BLaER1 (cell line): ENCODE results near the gene GLYATL1B.
"Not testable (repeated sequence)": the region's sequence is repeated elsewhere in the genome, so short reads cannot be mapped to it uniquely, and the experiment has no call there.

Source experiments
- H3K27ac ChIP-seq: shearing (Covaris generic); formaldehyde crosslinking; 2 replicates; pipeline ENCODE4 v1.8.1; 2022
- H3K27me3 ChIP-seq: shearing (Covaris generic); formaldehyde crosslinking; 2 replicates; pipeline ENCODE4 v1.8.1; 2022
- H3K36me3 ChIP-seq: shearing (Covaris generic); formaldehyde crosslinking; 2 replicates; pipeline ENCODE4 v1.8.1; 2022
- H3K4me1 ChIP-seq: shearing (Covaris generic); formaldehyde crosslinking; 2 replicates; pipeline ENCODE4 v1.8.1; 2022
- H3K4me2 ChIP-seq: shearing (Covaris generic); formaldehyde crosslinking; 2 replicates; pipeline ENCODE4 v1.8.1; 2022
- H3K4me3 ChIP-seq: shearing (Covaris generic); formaldehyde crosslinking; 2 replicates; pipeline ENCODE4 v1.8.1; 2022
- H3K9ac ChIP-seq: shearing (Covaris generic); formaldehyde crosslinking; 2 replicates; pipeline ENCODE4 v1.8.1; 2022
- H3K9me3 ChIP-seq: shearing (Covaris generic); formaldehyde crosslinking; 2 replicates; pipeline ENCODE4 v1.8.1; 2022
- H4K20me1 ChIP-seq: shearing (Covaris generic); formaldehyde crosslinking; 2 replicates; pipeline ENCODE4 v1.8.1; 2022
- Cebpa-rat ChIP-seq: shearing (Covaris generic); IDR thresholded peaks from 2 replicates; pipeline ENCODE4 v1.8.1; 2022

GLYATL1B gene

DNA sequence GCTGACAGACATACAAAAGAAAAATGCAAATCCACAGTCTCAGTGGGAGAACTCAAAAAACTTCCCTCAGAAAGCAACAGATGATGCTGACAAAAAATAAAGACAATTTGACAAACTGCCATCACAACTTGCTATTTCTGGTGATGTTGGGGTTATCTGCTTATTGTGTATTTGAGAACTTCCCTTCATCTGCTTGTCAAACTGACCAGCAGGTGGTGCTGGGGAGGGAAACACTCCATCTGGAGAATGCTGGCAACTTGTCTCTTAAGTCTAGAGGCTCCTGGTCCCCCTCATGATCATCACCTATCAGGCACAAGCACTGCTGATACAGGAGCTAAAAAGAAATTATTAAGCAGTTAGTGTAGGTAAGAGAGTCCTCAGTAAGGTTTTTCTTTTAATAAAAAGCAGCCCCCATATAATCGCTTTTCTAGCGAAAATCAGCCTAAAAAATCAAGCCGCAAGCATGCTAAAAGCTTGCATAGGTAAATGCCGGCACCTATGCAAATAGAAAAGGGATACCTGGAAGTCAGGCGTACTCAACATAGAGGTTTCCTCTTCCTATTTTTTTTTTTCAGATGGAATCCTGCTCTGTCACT lies 11.1 kb downstream of the GLYATL1B start:
- Histone ChIP-seq H3K4me2 (no peak overlapping the region), H3K27ac (no peak overlapping the region), H4K20me1 (no peaks in the 10 kb centered on the region), H3K9ac (no peak overlapping the region), H3K36me3 (no peaks in the 10 kb centered on the region), H3K4me3 (no peak overlapping the region), H3K4me1 (peaks cover 11% of the 10 kb centered on the region; the same call in 1 of the 2 replicates), H3K9me3 (no peaks in the 10 kb centered on the region), H3K27me3 (no peaks in the 10 kb centered on the region)
- no peak for TF ChIP-seq Cebpa-rat

- not testable (repeated sequence) for H3K27ac ChIP-seq, H3K27me3 ChIP-seq, H3K36me3 ChIP-seq, H3K9ac ChIP-seq, H3K9me3 ChIP-seq, H3K4me3 ChIP-seq, H3K4me2 ChIP-seq, H4K20me1 ChIP-seq
- H3K4me1 ChIP-seq = peaks cover 17% of the 10 kb centered on the region; the same call in 1 of the 2 replicates
Measured at GRCh38 chr11:59097938-59098337, 11.8 kb downstream of the GLYATL1B start.

DNA sequence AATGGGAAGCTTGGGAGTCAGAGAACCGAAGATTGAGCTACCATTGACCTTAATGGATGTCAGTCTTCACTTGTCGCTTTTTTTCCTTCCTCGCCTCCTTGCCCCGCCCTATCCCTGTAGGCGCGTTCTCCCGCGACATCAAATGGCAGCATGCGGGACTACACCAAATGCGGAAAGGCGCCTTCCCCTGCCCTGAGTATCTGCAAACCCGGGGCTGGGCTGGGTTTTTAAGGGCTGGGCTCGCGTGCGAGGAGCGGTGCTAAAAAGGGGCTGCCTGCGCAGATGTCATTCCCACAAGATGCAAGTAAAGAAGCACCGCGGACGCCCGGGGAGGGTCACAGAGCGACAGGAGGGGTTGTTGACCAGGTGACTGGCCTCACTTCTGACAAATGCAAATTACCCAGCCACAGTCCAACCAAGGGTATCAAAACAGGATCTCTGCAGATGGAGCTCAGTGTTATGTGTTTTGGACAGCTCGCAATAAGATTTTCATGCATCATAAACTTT lies 16.2 kb downstream of the GLYATL1B start:
- H3K36me3 ChIP-seq = no peaks in the 10 kb centered on the region
- H3K9ac ChIP-seq = no peak overlapping the region; the same call in 1 of the 2 replicates
- peaks cover 24% of the 10 kb centered on the region for H3K4me1 ChIP-seq
- H4K20me1 ChIP-seq = no peaks in the 10 kb centered on the region
- peak overlapping the region; percentile 72 for H3K4me2 ChIP-seq
- no peak for TF ChIP-seq Cebpa-rat
- H3K27me3 ChIP-seq = no peaks in the 10 kb centered on the region
- H3K4me3 ChIP-seq = peak overlapping the region; percentile 61
- no peak overlapping the region for H3K27ac ChIP-seq
- H3K9me3 ChIP-seq = no peaks in the 10 kb centered on the region

DNA sequence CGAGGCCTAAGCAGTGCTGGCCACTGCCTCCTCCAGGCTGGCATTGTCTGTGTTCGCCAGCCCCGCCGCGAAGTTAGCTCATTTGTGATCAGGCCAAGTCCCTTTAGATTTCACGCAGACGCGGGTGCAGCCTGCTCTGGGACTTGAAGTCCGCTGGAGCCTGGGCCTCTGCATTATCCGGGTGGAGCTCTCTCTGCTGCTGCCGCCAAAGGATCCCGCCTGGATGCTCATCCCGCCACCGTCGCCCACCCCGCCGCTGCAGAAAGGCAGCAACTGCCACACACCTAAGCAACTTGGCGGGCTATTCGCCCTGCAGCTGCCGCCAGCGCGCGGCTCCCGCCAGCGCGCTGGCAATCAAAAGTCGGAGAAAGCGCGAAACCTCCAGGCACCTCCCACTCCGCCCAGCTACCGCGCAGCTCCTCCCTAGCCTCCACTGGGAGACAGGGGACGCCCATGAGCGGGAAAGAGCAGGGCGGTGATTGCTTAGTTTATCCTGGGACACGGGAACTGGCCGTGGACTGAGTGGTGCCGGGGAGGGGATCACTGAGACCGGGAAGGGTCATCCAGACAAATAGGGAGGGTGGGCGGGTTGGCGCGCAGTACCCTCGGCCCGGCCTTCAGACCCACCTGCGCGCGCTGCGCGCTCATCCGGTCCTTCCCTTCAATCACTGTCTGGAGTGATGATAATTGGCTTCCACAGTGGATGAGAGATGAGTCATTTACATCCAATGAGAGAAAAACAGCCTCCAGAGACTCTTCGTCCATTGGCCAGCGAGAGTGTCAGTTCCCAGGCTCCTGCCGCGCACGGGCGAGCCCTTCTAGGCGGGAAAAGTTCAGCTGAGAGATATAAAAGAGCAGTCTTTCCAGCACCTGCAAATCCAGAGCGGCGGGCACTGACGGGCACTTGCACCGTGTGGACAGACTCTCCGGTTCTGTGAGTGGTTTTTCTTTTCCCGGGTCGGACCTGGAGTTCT lies 20.5 kb downstream of the GLYATL1B start, which contains the start of gene FAM111B:
FAM111B (plus strand) TSS at position 875 of the 974 bp plus-strand sequence. CDS start 2,389 bp downstream, outside the sequence.
- Histone ChIP-seq H3K36me3 (peaks cover 19% of the 10 kb centered on the region), H3K4me1 (peaks cover 60% of the 10 kb centered on the region), H3K27me3 (no peaks in the 10 kb centered on the region), H3K27ac (peak within 1 kb of the TSS; percentile 78), H3K9ac (peak within 1 kb of the TSS; percentile 83), H3K4me3 (peak within 1 kb of the TSS; percentile 71), H4K20me1 (no peaks in the 10 kb centered on the region), H3K9me3 (no peaks in the 10 kb centered on the region; the same call in 1 of the 2 replicates), H3K4me2 (peak within 1 kb of the TSS; percentile 93)
- TF ChIP-seq Cebpa-rat = no peak

GRCh38 chr11:59107721-59108120 lies 21.6 kb downstream of the GLYATL1B start:
- H3K4me2 ChIP-seq = peak overlapping the region; percentile 87
- not testable (repeated sequence) for H4K20me1 ChIP-seq, H3K9me3 ChIP-seq, H3K27me3 ChIP-seq
- peaks cover 29% of the 10 kb centered on the region for H3K36me3 ChIP-seq
- peak overlapping the region; percentile 71 for H3K4me3 ChIP-seq
- H3K9ac ChIP-seq = peak overlapping the region; percentile 83
- peak overlapping the region; percentile 78 for H3K27ac ChIP-seq
- H3K4me1 ChIP-seq = peaks cover 52% of the 10 kb centered on the region

DNA sequence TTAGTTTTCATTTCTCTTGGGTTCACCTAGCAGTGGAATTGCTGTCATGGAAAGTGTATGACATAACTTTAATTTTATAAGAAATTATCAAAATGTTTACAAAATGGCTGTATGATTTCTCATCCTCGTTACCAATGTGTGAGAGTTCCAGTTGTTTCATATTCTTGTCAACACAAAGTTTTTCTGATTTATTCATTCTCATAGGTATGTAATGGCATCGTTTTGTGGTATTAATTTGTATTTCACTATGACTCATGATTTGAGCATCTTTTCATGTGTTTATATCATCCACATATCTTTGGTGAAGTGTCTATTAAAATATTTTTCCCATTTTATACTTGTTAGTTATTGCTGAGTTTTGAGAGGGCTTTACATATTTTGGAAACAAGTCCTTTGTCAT lies 26.4 kb downstream of the GLYATL1B start:
- TF ChIP-seq Cebpa-rat = no peak
- no peaks in the 10 kb centered on the region for H4K20me1 ChIP-seq
- H3K9ac ChIP-seq = no peak overlapping the region
- H3K27me3 ChIP-seq = no peaks in the 10 kb centered on the region
- H3K4me3 ChIP-seq = no peak overlapping the region
- H3K9me3 ChIP-seq = peaks cover 44% of the 10 kb centered on the region
- peaks cover 36% of the 10 kb centered on the region for H3K4me1 ChIP-seq
- no peak overlapping the region for H3K27ac ChIP-seq
- no peak overlapping the region for H3K4me2 ChIP-seq
- peaks cover 77% of the 10 kb centered on the region for H3K36me3 ChIP-seq

DNA sequence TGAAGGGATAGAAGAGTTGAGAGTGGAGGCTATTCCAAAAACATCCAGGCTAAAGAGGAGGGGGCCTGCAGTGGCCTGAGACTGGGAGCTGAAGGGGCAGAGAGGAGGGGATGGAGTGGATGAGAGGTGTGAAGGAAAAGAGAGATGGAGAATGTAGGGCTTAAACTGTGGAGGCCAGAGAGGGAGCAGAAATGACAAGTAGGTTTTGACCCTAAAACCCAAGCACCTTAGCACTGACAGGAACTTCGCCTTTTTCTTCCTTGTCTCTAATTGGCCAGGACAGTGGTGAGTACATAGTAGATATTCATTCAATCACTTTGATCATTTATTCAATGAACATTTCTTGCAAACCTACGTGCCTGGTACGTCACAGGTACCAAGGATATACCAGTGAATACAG lies 28.2 kb downstream of the GLYATL1B start:
- no peak for TF ChIP-seq Cebpa-rat
- Histone ChIP-seq H3K4me2 (no peak overlapping the region), H3K9me3 (peaks cover 63% of the 10 kb centered on the region), H3K4me3 (no peak overlapping the region), H3K27ac (no peak overlapping the region), H4K20me1 (no peaks in the 10 kb centered on the region), H3K27me3 (no peaks in the 10 kb centered on the region), H3K4me1 (peaks cover 17% of the 10 kb centered on the region), H3K9ac (no peak overlapping the region), H3K36me3 (peaks cover 94% of the 10 kb centered on the region)

GRCh38 chr11:59115553-59115952 lies 29.4 kb downstream of the GLYATL1B start:
- Histone ChIP-seq H3K4me1 (peaks cover 5% of the 10 kb centered on the region; the same call in 1 of the 2 replicates), H3K4me2 (no peak overlapping the region), H3K27ac (no peak overlapping the region), H4K20me1 (no peaks in the 10 kb centered on the region), H3K9me3 (peaks cover 70% of the 10 kb centered on the region), H3K27me3 (no peaks in the 10 kb centered on the region), H3K9ac (no peak overlapping the region), H3K4me3 (no peak overlapping the region), H3K36me3 (peaks cover 94% of the 10 kb centered on the region)
- no peak for TF ChIP-seq Cebpa-rat

- Histone ChIP-seq H3K27ac (no peak overlapping the region), H3K27me3 (no peaks in the 10 kb centered on the region), H3K9ac (no peak overlapping the region), H3K4me2 (no peak overlapping the region), H3K4me1 (no peaks in the 10 kb centered on the region), H4K20me1 (no peaks in the 10 kb centered on the region), H3K4me3 (peak overlapping the region; percentile 34), H3K36me3 (peaks cover 92% of the 10 kb centered on the region), H3K9me3 (peaks cover 89% of the 10 kb centered on the region)
- TF ChIP-seq Cebpa-rat = no peak
Measured at GRCh38 chr11:59117774-59118173, 31.7 kb downstream of the GLYATL1B start.

- H3K4me3 ChIP-seq = no peak overlapping the region
- no peaks in the 10 kb centered on the region for H3K4me1 ChIP-seq
- H3K36me3 ChIP-seq = peaks cover 92% of the 10 kb centered on the region
- no peaks in the 10 kb centered on the region for H4K20me1 ChIP-seq
- peaks cover 89% of the 10 kb centered on the region for H3K9me3 ChIP-seq
- no peak overlapping the region for H3K9ac ChIP-seq
- no peak overlapping the region for H3K4me2 ChIP-seq
- no peak for TF ChIP-seq Cebpa-rat
- no peaks in the 10 kb centered on the region for H3K27me3 ChIP-seq
- no peak overlapping the region for H3K27ac ChIP-seq
Measured at GRCh38 chr11:59119826-59120225, 33.7 kb downstream of the GLYATL1B start.
